Mononuclear cell (primary cell): Measurements from ENCODE around the gene VSIG8. TPM values are rescaled to one million over a fixed set of nuclear protein-coding genes. Genes with fewer than 3 reads are reported as not detected.

Experiments
- H3K27me3 ChIP-seq: 2 replicates; pipeline ENCODE4 v1.6.0; 2011; ENCODE audit warnings: low read length, control low read depth; ENCODE audit not compliant: insufficient read depth
- H3K4me1 ChIP-seq: 2 replicates; pipeline ENCODE4 v1.5.1; 2011; ENCODE audit warnings: mild to moderate bottlenecking, low read length, control low read depth; ENCODE audit not compliant: insufficient read depth
- H3K4me3 ChIP-seq: 2 replicates; pipeline ENCODE4 v1.5.1; 2011; ENCODE audit warnings: mild to moderate bottlenecking, low read length, moderate library complexity
- H3K9me3 ChIP-seq: 2 replicates; pipeline ENCODE4 v1.5.1; 2011; ENCODE audit warnings: low read depth, mild to moderate bottlenecking, control low read depth, low read length
- total RNA-seq: library from RNA; depleted of rRNA; stranded (reverse); fragments of >200 nt; gene quantifications from one replicate; pipeline ENCODE4 v1.2.3, GENCODE V29; 2012

Gene VSIG8
- total RNA-seq, 1 donor: 0.10 TPM

- H3K4me1 ChIP-seq: peaks cover 24% of the 10 kb centered on the region
- H3K9me3 ChIP-seq: no peaks in the 10 kb centered on the region
Measured at GRCh38 chr1:159854693-159855192, 7.7 kb downstream of the VSIG8 start.

GRCh38 chr1:159854116-159854692 is 8.3 kb downstream of the VSIG8 start:
- Histone ChIP-seq H3K4me3 (peak overlapping the region; percentile 36), H3K4me1 (peaks cover 27% of the 10 kb centered on the region), H3K27me3 (no peaks in the 10 kb centered on the region), H3K9me3 (no peaks in the 10 kb centered on the region)

More at GRCh38 chr1:159854693-159855192, 7.7 kb downstream of the VSIG8 start:
- Histone ChIP-seq H3K27me3 (no peaks in the 10 kb centered on the region), H3K4me3 (peak overlapping the region; percentile 36)

GRCh38 chr1:159853417-159854115 is 8.9 kb downstream of the VSIG8 start:
- no peaks in the 10 kb centered on the region for H3K27me3 ChIP-seq
- peaks cover 28% of the 10 kb centered on the region for H3K4me1 ChIP-seq
- H3K4me3 ChIP-seq: no peak overlapping the region
- H3K9me3 ChIP-seq: no peaks in the 10 kb centered on the region

- H3K9me3 ChIP-seq: no peaks in the 10 kb centered on the region
- peaks cover 28% of the 10 kb centered on the region for H3K4me1 ChIP-seq
- H3K27me3 ChIP-seq: no peaks in the 10 kb centered on the region
Measured at GRCh38 chr1:159851407-159851806, 11.1 kb downstream of the VSIG8 start.

GRCh38 chr1:159849626-159850366 is 12.7 kb downstream of the VSIG8 start:
- Histone ChIP-seq H3K4me1 (peaks cover 21% of the 10 kb centered on the region), H3K4me3 (no peak overlapping the region), H3K27me3 (no peaks in the 10 kb centered on the region), H3K9me3 (no peaks in the 10 kb centered on the region)

More at GRCh38 chr1:159851407-159851806, 11.1 kb downstream of the VSIG8 start:
- H3K4me3 ChIP-seq: no peak overlapping the region

- Histone ChIP-seq H3K27me3 (no peaks in the 10 kb centered on the region), H3K9me3 (no peaks in the 10 kb centered on the region), H3K4me1 (peaks cover 11% of the 10 kb centered on the region), H3K4me3 (no peak overlapping the region)
Measured at GRCh38 chr1:159848326-159848725, 14.1 kb downstream of the VSIG8 start.

- Histone ChIP-seq H3K9me3 (no peaks in the 10 kb centered on the region), H3K4me1 (peaks cover 11% of the 10 kb centered on the region), H3K27me3 (no peaks in the 10 kb centered on the region), H3K4me3 (no peak overlapping the region)
Measured at GRCh38 chr1:159847231-159847630, 15.2 kb downstream of the VSIG8 start.

- H3K4me1 ChIP-seq: peaks cover 11% of the 10 kb centered on the region
- H3K27me3 ChIP-seq: no peaks in the 10 kb centered on the region
- no peak overlapping the region for H3K4me3 ChIP-seq
- H3K9me3 ChIP-seq: no peaks in the 10 kb centered on the region
Measured at GRCh38 chr1:159845751-159846629, 16.5 kb downstream of the VSIG8 start.

- Histone ChIP-seq H3K4me1 (no peaks in the 10 kb centered on the region), H3K4me3 (no peak overlapping the region), H3K9me3 (no peaks in the 10 kb centered on the region), H3K27me3 (no peaks in the 10 kb centered on the region)
Measured at GRCh38 chr1:159843459-159843858, 19.0 kb downstream of the VSIG8 start.

GRCh38 chr1:159841749-159842148 is 20.7 kb downstream of the VSIG8 start:
- Histone ChIP-seq H3K9me3 (no peaks in the 10 kb centered on the region), H3K4me1 (no peaks in the 10 kb centered on the region), H3K4me3 (no peak overlapping the region), H3K27me3 (no peaks in the 10 kb centered on the region)

GRCh38 chr1:159839116-159839849 is 23.2 kb downstream of the VSIG8 start:
- Histone ChIP-seq H3K4me1 (no peaks in the 10 kb centered on the region), H3K27me3 (no peaks in the 10 kb centered on the region), H3K4me3 (no peak overlapping the region), H3K9me3 (no peaks in the 10 kb centered on the region)

- Histone ChIP-seq H3K4me3 (no peak overlapping the region), H3K4me1 (no peaks in the 10 kb centered on the region), H3K9me3 (no peaks in the 10 kb centered on the region), H3K27me3 (no peaks in the 10 kb centered on the region)
Measured at GRCh38 chr1:159838715-159839114, 23.7 kb downstream of the VSIG8 start.

GRCh38 chr1:159835862-159836525 is 26.5 kb downstream of the VSIG8 start:
- Histone ChIP-seq H3K4me3 (no peak overlapping the region), H3K27me3 (no peaks in the 10 kb centered on the region)

GRCh38 chr1:159835356-159835755 is 27.1 kb downstream of the VSIG8 start:
- Histone ChIP-seq H3K27me3 (no peaks in the 10 kb centered on the region), H3K4me3 (no peak overlapping the region), H3K4me1 (no peaks in the 10 kb centered on the region), H3K9me3 (no peaks in the 10 kb centered on the region)

More at GRCh38 chr1:159835862-159836525, 26.5 kb downstream of the VSIG8 start:
- Histone ChIP-seq H3K4me1 (no peaks in the 10 kb centered on the region), H3K9me3 (no peaks in the 10 kb centered on the region)
